Stimulated activated CD4-positive, alpha-beta T cell treated with anti-CD3 and anti-CD28 coated beads, Interleukin-1b, Interleukin-23, amount 100 ng/mL, for 1 hour (primary cell): ENCODE data around the gene HNRNPC.
A peak's percentile ranks its signal among the peaks of the same experiment; 100 is the strongest.
"Not testable (repeated sequence)": the region's sequence is repeated elsewhere in the genome, so short reads cannot be mapped to it uniquely, and the experiment has no call there.

Experiments used
- DNase-seq, 2 donors: peaks; one replicate each; pipeline ENCODE4 v3.0.0-alpha.2; 2020; ENCODE audit warnings: low read depth in 2 of 2

Gene HNRNPC

GRCh38 chr14:21269252-21270046 is at the start of gene HNRNPC:
HNRNPC (minus strand) TSS chr14:21269442; CDS start chr14:21234193, 35,249 bp downstream.
- peak; percentile 100 for DNase-seq

- no peak for DNase-seq
Measured at GRCh38 chr14:21317398-21317797, 48.2 kb upstream of the HNRNPC start.

- no peak for DNase-seq
Measured at GRCh38 chr14:21313512-21313911, 44.3 kb upstream of the HNRNPC start.

GRCh38 chr14:21311614-21312013 is 42.4 kb upstream of the HNRNPC start:
- DNase-seq, result no peak

GRCh38 chr14:21309956-21310355 is 40.7 kb upstream of the HNRNPC start:
- DNase-seq, result no peak

GRCh38 chr14:21309238-21309636 is 40.0 kb upstream of the HNRNPC start:
- DNase-seq, result no peak

- peak; percentile 40 to 58 for DNase-seq
Measured at GRCh38 chr14:21308479-21309237, 39.4 kb upstream of the HNRNPC start.

GRCh38 chr14:21308132-21308478 is 38.9 kb upstream of the HNRNPC start:
- DNase-seq, result no peak

- no peak for DNase-seq
Measured at GRCh38 chr14:21307637-21308036, 38.4 kb upstream of the HNRNPC start.

- DNase-seq, result not testable (repeated sequence)
Measured at GRCh38 chr14:21302836-21303140, 33.5 kb upstream of the HNRNPC start.

- no peak for DNase-seq
Measured at GRCh38 chr14:21302013-21302835, 33.0 kb upstream of the HNRNPC start.

GRCh38 chr14:21300892-21301291 is 31.6 kb upstream of the HNRNPC start:
- DNase-seq, result no peak

- no peak for DNase-seq
Measured at GRCh38 chr14:21299562-21300130, 30.4 kb upstream of the HNRNPC start.

GRCh38 chr14:21298358-21298757 is 29.1 kb upstream of the HNRNPC start:
- no peak for DNase-seq

- DNase-seq, result not testable (repeated sequence)
Measured at GRCh38 chr14:21294026-21294425, 24.8 kb upstream of the HNRNPC start.

- no peak for DNase-seq
Measured at GRCh38 chr14:21287168-21287567, 17.9 kb upstream of the HNRNPC start.

GRCh38 chr14:21286516-21286915 is 17.3 kb upstream of the HNRNPC start:
- not testable (repeated sequence) for DNase-seq

GRCh38 chr14:21281917-21282316 is 12.7 kb upstream of the HNRNPC start:
- DNase-seq, result not testable (repeated sequence)

- no peak for DNase-seq
Measured at GRCh38 chr14:21279783-21280182, 10.5 kb upstream of the HNRNPC start, which contains the start of gene RPGRIP1. RPGRIP1 (plus strand) TSS chr14:21280083; CDS start chr14:21287977, 7,894 bp downstream.

GRCh38 chr14:21278632-21279031 is 9.4 kb upstream of the HNRNPC start:
- DNase-seq, result no peak

GRCh38 chr14:21275261-21275858 is 6.1 kb upstream of the HNRNPC start:
- no peak for DNase-seq
